Spleen (tissue), 11 donors: ENCODE results near the gene JAKMIP1. TPM values are rescaled to one million over a fixed set of nuclear protein-coding genes. Genes with fewer than 3 reads are reported as not detected.

Experiments used
- DNase-seq: peaks from one replicate; pipeline ENCODE4 v3.0.0-alpha.2; 2020
- H3K27ac ChIP-seq, 8 donors: fragments of 200-600 bp; sonication (generic) in 7 of 8; 1 replicate in 4 of 8; 2 replicates in 4 of 8; pipeline versions ENCODE4 v1.5.0 to v1.8.0; 2016 to 2021; ENCODE audit warnings: inconsistent platforms in 4 of 8, mild to moderate bottlenecking in 4 of 8, moderate library complexity in 1 of 8
- H3K27me3 ChIP-seq, 7 donors: fragments of 200-600 bp; sonication (generic) in 6 of 7; replicated peaks in 1 of 7; 1 replicate in 4 of 7; 2 replicates in 3 of 7; pipeline versions ENCODE4 v1.5.0 to v1.8.0; 2016 to 2021; ENCODE audit warnings: inconsistent platforms in 3 of 7, mild to moderate bottlenecking in 1 of 7
- H3K36me3 ChIP-seq, 6 donors: fragments of 200-600 bp; sonication (generic) in 5 of 6; 1 replicate in 4 of 6; 2 replicates in 2 of 6; pipeline versions ENCODE4 v1.5.0 to v1.8.0; 2016 to 2021; ENCODE audit warnings: inconsistent platforms in 2 of 6
- H3K4me1 ChIP-seq, 6 donors: fragments of 200-600 bp; sonication (generic) in 5 of 6; 1 replicate in 3 of 6; 2 replicates in 3 of 6; pipeline versions ENCODE4 v1.5.0 to v1.8.0; 2016 to 2021; ENCODE audit warnings: inconsistent platforms in 3 of 6
- H3K4me3 ChIP-seq, 8 donors: fragments of 200-600 bp; sonication (generic) in 7 of 8; 1 replicate in 4 of 8; 2 replicates in 4 of 8; pipeline versions ENCODE4 v1.5.0 to v1.8.0; 2016 to 2021; ENCODE audit warnings: inconsistent platforms in 4 of 8, mild to moderate bottlenecking in 4 of 8, moderate library complexity in 2 of 8
- H3K9me3 ChIP-seq, 8 donors: fragments of 200-600 bp; sonication (generic) in 7 of 8; 1 replicate in 4 of 8; 2 replicates in 4 of 8; pipeline versions ENCODE4 v1.5.0 to v1.8.0; 2016 to 2021; ENCODE audit warnings: inconsistent platforms in 4 of 8
- CTCF ChIP-seq, 11 experiments: fragments of 200-600 bp in 7 of 11; fragments of 450-650 bp in 4 of 11; sonication (generic) in 4 of 11; IDR thresholded peaks in 8 of 11; conservative IDR thresholded peaks in 3 of 11; 1 replicate in 7 of 11; 2 replicates in 4 of 11; pipeline versions ENCODE4 v1.4.0 to v1.8.0; 2016 to 2021; ENCODE audit warnings: antibody characterized with exemption in 11 of 11, inconsistent platforms in 4 of 11, mild to moderate bottlenecking in 1 of 11
- POLR2A ChIP-seq, 3 donors: fragments of 450-650 bp; IDR thresholded peaks; one replicate each; pipeline ENCODE4 v1.5.1; 2017; ENCODE audit warnings: antibody characterized with exemption in 3 of 3, mild to moderate bottlenecking in 1 of 3
- POLR2AphosphoS5 ChIP-seq, 3 donors: sonication (generic); formaldehyde crosslinking; IDR thresholded peaks; one replicate each; pipeline ENCODE4 v1.5.1; 2017; ENCODE audit warnings: antibody characterized with exemption in 3 of 3
- WGBS, 5 donors: extraction: QIAGEN DNeasy Blood & Tissue Kit in 3 of 5; methylation state at CpG; one replicate each; pipeline versions ENCODE4 v1.1.5 to v1.1.7; 2013 to 2018; 5-methylcytosine and 5-hydroxymethylcytosine counted together
- intact Hi-C: fragments of 100-400 bp; cut with DNase I; formaldehyde crosslinking; loops from one replicate; pipeline ENCODE4 v1.15.0; 2023; ENCODE audit warnings: low total_unique reads
- polyA plus RNA-seq, 3 donors: library from polyadenylated mRNA; stranded (reverse); fragments of 200-250 nt; gene quantifications; one replicate each; pipeline ENCODE4 v1.2.1, GENCODE V29; 2013
- total RNA-seq, 7 donors: library from RNA; depleted of rRNA in 3 of 7; stranded (reverse); fragments of >200 nt in 3 of 7; fragmentation: NEBNext Ultra II Directional in 4 of 7; extraction: Animal tissue kit (Norgen Biotek cat#: 25700) in 4 of 7; gene quantifications; one replicate each; pipeline versions ENCODE4 v1.1.0 to v1.2.1, GENCODE V29; 2016 to 2021
- donor health status: healthy with polysubstance abuse.
- donor health status: DM: no; HTN: no; CAD: no; lungs with moderate emphysema.
- donor health status: DM: no; HTN: no; CAD: no.
- donor health status: Bipolar disorder and iron deficiency.
- donor health status: healthy.
- donor health status: DM: no; HTN: no; CAD: no.
- donor health status: DM: yes; HTN: yes; CAD: no.

The JAKMIP1 gene
- total and polyA plus RNA-seq, 10 donors = 0.37 to 8.7 (median 2.6) TPM

DNA sequence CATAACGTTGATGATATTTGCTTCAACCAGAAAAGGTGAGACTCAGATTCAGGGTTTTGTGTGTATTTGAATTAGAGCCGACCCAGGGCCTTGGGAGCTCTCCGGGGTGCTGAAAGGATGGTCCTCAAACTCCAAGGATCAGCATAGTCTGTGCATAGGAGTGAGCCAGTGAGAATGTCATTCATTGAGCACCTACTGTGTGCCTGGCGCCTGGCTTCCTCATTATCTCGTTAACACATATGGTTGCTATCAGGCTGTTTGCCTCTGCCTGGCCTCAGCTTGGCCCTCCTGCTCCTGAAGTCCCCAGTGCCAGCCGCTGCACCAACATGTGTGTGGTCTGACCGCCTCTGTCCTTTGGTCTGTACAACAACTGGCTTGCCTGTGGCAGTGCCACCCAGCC lies 25.1 kb upstream of the JAKMIP1 start:
- 21 to 49% (median 45%) methylated on average over 3 to 7 of the region's 7 CpGs for WGBS, 5 donors
- Histone ChIP-seq H3K36me3 (no peaks in the 10 kb centered on the region), H3K4me1 (peaks cover 0 to 9% (median 2%) of the 10 kb centered on the region in 6 donors), H3K9me3 (peaks cover 0 to 15% (median 7%) of the 10 kb centered on the region in 8 donors), H3K4me3 (no peak overlapping the region), H3K27ac (no peak overlapping the region), H3K27me3 (peaks cover 0 to 84% (median 25%) of the 10 kb centered on the region in 7 donors)
- DNase-seq = no peak
- intact Hi-C loops = no loop called here
- TF ChIP-seq POLR2AphosphoS5 (IDR thresholded peaks at IDR 0.05) = no peak
- no peak for TF ChIP-seq CTCF (IDR thresholded peaks at IDR 0.05 in 8 of 11, conservative IDR thresholded peaks at IDR 0.05 in 3 of 11)
- no peak for TF ChIP-seq POLR2A (IDR thresholded peaks at IDR 0.05)

DNA sequence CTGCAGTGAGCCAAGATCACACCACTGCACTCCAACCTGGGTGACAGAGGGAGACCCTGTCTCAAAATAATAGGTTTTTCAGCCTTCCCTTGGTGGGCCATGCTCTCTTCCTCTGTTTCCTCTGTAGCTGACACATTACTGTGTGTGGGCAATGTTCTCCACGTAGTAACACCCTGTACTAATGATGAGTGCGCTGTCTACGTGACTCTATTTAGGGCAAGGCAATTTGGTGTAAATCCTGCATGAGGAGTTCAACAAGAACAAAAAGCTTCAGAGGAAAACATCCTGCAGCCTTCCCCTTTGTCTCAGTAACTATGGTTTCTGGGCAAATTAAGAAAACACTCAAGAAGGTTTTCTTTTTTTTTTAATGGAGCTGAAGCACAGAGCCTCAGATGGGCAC lies 24.4 kb upstream of the JAKMIP1 start:
- 67 to 77% (median 72%) methylated on average over 3 of the region's 3 CpGs for WGBS, 5 donors
- peaks cover 0 to 9% (median 2%) of the 10 kb centered on the region in 6 donors for H3K4me1 ChIP-seq
- H3K27ac ChIP-seq = no peak overlapping the region
- no peak overlapping the region for H3K4me3 ChIP-seq
- TF ChIP-seq POLR2A (IDR thresholded peaks at IDR 0.05) (no peak), POLR2AphosphoS5 (IDR thresholded peaks at IDR 0.05) (no peak), CTCF (IDR thresholded peaks at IDR 0.05 in 8 of 11, conservative IDR thresholded peaks at IDR 0.05 in 3 of 11) (no peak)
- intact Hi-C loops = no loop called here
- peaks cover 0 to 15% (median 7%) of the 10 kb centered on the region in 8 donors for H3K9me3 ChIP-seq
- H3K36me3 ChIP-seq = no peaks in the 10 kb centered on the region
- no peak for DNase-seq
- peaks cover 0 to 84% (median 26%) of the 10 kb centered on the region in 7 donors for H3K27me3 ChIP-seq

- H3K27me3 ChIP-seq = peaks cover 0 to 81% (median 26%) of the 10 kb centered on the region in 7 donors
- WGBS, 5 donors = 61 to 71% (median 62%) methylated on average over 10 of the region's 10 CpGs
- DNase-seq = no peak
- TF ChIP-seq CTCF (IDR thresholded peaks at IDR 0.05 in 8 of 11, conservative IDR thresholded peaks at IDR 0.05 in 3 of 11) = no peak
- TF ChIP-seq POLR2AphosphoS5 (IDR thresholded peaks at IDR 0.05) = no peak
- TF ChIP-seq POLR2A (IDR thresholded peaks at IDR 0.05) = no peak
- H3K27ac ChIP-seq = no peak overlapping the region
- H3K4me1 ChIP-seq = peaks cover 0 to 9% (median 2%) of the 10 kb centered on the region in 6 donors
- H3K36me3 ChIP-seq = no peaks in the 10 kb centered on the region
- H3K9me3 ChIP-seq = peaks cover 0 to 15% (median 7%) of the 10 kb centered on the region in 8 donors
- peak overlapping the region in 1 of 8 donors; percentile 60 for H3K4me3 ChIP-seq
- intact Hi-C loops = no loop called here
Measured at GRCh38 chr4:6222761-6223292, 22.5 kb upstream of the JAKMIP1 start.

- DNase-seq = peak; percentile 73
- no peak overlapping the region for H3K27ac ChIP-seq
- peaks cover 0 to 9% (median 2%) of the 10 kb centered on the region in 6 donors for H3K4me1 ChIP-seq
- peak overlapping the region in 7 of 8 donors; percentile 6 to 60 (median 21) for H3K4me3 ChIP-seq
- intact Hi-C loops = no loop called here
- WGBS, 5 donors = 17 to 30% (median 22%) methylated on average over 13 to 84 of the region's 84 CpGs
- H3K9me3 ChIP-seq = peaks cover 0 to 15% (median 7%) of the 10 kb centered on the region in 8 donors
- no peaks in the 10 kb centered on the region for H3K36me3 ChIP-seq
- TF ChIP-seq POLR2AphosphoS5 (IDR thresholded peaks at IDR 0.05) (no peak), CTCF (IDR thresholded peaks at IDR 0.05 in 8 of 11, conservative IDR thresholded peaks at IDR 0.05 in 3 of 11) (no peak), POLR2A (IDR thresholded peaks at IDR 0.05) (no peak)
- H3K27me3 ChIP-seq = peaks cover 0 to 75% (median 26%) of the 10 kb centered on the region in 7 donors
Measured at GRCh38 chr4:6221851-6222760, 21.8 kb upstream of the JAKMIP1 start.
